DMS53 treated with DMSO at 0.1 percent for 48 hours (cell line): ENCODE results near the gene MAPK10.
"Not testable (repeated sequence)": the region's sequence is repeated elsewhere in the genome, so short reads cannot be mapped to it uniquely, and the experiment has no call there.

ENCODE experiments used
- DNase-seq: peaks from one replicate; lab custom pipeline; 2025; ENCODE audit not compliant: unreplicated experiment; lab: John Stamatoyannopoulos, UW

Gene MAPK10

GRCh38 chr4:85995361-85995760 lies 364.5 kb downstream of the MAPK10 start:
- DNase-seq: no peak

DNA sequence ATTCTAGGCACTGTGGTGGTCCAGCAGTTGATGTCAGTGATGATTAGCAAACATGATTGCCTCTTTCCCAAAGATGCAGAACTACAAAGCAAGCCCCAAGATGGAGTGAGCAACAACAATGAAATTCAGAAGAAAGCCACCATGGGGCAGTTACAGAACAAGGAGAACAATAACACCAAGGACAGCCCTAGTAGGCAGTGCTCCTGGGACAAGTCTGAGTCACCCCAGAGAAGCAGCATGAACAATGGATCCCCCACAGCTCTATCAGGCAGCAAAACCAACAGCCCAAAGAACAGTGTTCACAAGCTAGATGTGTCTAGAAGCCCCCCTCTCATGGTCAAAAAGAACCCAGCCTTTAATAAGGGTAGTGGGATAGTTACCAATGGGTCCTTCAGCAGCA lies 365.3 kb downstream of the MAPK10 start:
- DNase-seq: no peak

DNA sequence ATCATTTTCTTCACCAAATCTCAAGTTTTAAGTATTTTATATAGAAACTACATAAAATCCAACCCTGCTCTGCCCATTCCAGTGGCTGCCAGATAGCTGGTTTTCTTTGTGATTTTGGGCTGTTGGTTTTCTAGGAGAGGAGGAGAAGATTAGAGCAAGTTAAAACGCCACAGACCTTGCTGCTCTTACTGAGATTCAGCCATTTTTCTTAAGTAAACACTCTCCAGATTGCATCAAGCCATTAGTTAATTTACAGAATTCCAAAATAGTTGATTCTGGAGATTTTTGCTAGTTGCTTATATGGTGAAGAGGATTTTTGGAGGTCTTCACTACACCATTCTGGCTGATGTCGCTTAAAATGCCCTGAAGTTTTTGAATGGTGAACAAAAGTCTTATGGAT lies 366.2 kb downstream of the MAPK10 start:
- DNase-seq: no peak

DNA sequence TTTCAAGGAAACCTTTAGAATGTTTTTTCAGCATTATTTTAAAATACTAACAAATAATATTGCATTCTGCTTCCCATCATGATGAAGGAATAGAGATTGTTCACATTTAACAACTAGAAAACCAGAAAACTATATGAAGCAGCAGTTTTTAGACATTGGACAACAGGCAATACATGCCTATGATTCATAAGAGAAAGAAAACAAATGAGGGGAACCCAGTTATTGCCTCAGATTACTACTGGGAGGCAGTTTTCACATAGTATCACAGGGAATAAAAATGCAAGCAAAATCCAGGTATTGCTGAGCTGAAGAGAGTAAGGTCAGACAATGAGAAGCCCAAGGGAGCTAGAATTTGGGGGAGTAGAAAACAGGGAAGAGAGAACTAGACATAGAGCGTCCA lies 373.6 kb downstream of the MAPK10 start:
- no peak for DNase-seq

- no peak for DNase-seq
Measured at GRCh38 chr4:85979276-85979675, 380.6 kb downstream of the MAPK10 start.

GRCh38 chr4:85970535-85970934 lies 389.3 kb downstream of the MAPK10 start:
- DNase-seq: no peak

- peak; percentile 32 for DNase-seq
Measured at GRCh38 chr4:85968945-85969819, 390.7 kb downstream of the MAPK10 start.

GRCh38 chr4:85967872-85968271 lies 392.0 kb downstream of the MAPK10 start:
- DNase-seq: no peak

DNA sequence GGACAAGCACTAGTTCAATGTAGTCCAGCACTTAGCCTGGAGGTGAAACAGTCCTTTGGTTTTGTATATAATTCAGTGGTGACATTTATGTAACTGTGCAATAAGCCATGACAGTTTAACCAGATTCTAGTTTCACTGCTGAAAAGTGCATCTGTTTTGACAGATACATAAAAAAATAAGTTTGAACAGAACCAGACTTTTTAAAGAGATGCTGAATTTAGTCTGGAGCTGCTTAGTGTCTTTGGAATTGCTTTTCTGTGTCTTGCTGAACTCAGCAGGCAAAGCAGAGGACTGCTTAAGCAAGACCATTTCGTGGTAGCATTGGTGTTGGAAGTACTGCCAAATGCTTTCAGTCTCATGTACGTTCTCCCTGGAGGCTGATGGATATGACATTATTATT lies 393.5 kb downstream of the MAPK10 start:
- DNase-seq: no peak

- DNase-seq: no peak
Measured at GRCh38 chr4:85965529-85965928, 394.3 kb downstream of the MAPK10 start.

DNA sequence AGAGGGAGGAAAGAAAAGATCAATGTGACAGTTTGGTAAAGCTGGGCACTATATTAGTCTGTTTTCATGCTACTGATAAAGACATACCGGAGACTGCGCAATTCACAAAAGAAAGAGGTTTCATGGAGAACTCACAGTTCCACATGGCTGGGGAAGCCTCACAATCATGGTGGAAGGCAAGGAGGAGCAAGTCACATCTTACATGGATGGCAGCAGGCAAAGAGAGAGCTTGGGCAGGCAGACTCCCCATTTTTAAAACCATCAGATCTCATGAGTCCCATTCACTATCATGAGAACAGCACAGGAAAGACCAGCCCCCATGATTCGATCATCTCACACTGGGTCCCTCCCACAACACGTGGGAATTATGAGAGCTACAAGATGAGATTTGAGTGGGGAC lies 394.8 kb downstream of the MAPK10 start:
- DNase-seq: not testable (repeated sequence)

- DNase-seq: peak; percentile 7
Measured at GRCh38 chr4:85964298-85964697, 395.6 kb downstream of the MAPK10 start.

- no peak for DNase-seq
Measured at GRCh38 chr4:85963231-85963630, 396.6 kb downstream of the MAPK10 start.

DNA sequence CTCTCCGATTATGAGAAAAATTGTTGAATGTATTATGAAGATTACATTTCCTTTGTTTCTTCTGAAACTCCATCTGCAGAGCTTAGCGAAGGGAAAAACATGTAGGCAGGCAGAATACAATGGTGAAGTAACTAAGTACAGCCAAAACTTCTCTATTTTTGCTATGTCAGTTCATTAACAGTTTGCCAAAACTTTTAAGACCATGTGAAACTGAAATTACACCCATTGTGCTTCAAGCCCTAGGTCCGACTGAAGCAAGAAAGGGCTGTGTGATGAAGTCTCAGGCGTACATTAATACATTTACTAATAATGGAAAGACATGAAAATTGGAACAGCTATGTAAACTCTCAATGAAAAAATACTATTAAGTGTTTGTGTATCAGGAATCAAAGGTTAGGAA lies 398.0 kb downstream of the MAPK10 start:
- DNase-seq: no peak

GRCh38 chr4:85956293-85956945 lies 403.4 kb downstream of the MAPK10 start:
- no peak for DNase-seq

DNA sequence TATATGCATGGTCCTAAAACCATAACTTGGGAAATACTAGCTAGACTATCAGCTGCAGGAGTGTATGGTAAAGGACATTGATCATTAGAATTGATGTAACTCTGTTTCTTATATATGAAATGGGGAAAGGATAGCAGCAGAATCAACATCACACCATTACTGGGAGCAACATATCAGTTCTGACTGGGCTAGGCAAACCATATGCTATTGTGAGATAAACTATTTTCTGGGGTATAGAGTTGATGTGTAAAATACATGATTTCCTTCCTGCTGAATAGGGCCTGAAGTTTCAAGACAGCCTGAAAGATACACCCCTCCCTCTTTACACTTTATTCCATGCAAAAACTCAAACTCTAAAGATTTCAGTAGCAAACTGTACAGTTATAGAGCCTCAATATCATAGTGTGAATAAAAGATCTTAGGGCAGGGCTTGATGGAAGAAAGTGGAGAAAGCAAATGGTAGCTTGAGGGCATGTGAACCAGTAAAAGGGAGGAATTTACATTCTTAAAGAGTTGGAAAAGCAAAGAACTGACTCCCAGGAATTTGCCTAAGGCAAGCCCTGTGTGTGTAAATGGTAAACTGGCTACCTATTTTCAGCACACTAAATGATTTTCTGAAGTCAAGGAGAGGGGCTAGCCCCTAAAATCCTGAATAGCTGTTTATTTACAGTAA lies 404.1 kb downstream of the MAPK10 start:
- no peak for DNase-seq

GRCh38 chr4:85953651-85954018 lies 406.2 kb downstream of the MAPK10 start:
- no peak for DNase-seq

DNA sequence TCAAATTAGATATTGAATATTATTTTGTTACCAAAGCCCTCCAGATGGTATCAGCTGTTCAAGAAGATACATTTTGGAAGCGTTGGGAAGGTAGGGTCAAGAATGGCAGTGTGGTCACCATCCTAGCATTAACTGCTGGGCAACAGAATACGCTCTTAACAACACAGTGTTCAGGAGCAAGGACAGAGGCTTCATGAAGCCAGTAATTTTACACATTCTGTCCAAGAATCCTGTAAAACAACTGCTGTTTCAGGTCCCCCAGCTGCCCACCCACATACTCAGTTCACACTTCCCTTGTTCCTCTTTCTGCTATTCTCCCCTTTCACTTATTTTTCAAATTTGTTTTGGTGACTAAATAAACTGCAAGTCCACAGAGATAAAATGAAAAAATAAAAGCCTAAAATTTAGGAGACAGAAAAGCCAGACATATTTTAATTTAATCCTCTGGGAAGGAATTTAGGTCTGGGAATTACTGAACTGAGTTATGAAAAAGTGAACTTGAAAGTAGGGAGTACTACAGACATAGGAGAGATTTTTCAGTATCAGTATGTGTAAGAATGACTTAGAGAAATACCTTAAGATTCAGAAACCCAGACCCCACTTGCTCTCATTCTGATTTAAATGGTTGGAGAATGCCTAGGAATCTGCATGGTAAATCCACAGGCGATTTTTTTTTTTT lies 406.7 kb downstream of the MAPK10 start:
- DNase-seq: no peak

DNA sequence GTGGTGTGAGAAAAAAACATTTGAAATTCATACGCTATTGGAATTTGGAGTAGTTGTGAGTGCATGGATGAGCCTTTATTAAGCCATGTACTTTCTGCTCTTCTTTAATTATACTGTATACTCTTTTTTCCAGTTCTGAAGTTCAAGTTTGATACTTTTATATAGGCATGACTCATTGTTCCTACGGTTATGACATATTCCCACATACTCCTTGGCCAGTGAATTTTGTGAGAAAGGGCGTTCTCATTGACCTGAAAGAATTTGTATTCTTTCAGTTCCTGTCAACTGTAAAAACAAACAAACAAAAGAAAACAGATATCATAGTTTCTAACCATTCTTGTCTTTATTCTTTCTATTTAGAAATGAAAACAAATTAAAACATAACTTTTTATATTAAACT lies 407.3 kb downstream of the MAPK10 start:
- no peak for DNase-seq

DNA sequence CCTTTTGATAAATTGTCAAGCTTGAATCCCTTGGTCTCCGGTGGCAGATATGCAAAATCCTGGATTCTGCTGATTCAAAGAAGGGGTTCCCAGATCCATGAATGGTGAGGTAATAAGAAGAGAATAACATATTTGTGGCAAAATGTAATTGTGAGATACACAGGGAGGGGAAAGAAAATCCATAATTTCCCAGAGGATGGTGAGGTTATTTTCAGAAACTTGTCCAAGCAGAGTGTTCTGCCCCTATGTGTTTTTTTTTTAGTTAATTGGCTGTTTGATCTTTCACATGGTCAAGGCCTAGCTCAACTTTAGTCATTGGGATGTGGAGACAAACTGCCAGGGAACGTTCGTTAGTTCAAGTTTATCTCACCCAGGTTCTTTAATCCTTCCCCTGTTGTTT lies 408.8 kb downstream of the MAPK10 start:
- no peak for DNase-seq

DNA sequence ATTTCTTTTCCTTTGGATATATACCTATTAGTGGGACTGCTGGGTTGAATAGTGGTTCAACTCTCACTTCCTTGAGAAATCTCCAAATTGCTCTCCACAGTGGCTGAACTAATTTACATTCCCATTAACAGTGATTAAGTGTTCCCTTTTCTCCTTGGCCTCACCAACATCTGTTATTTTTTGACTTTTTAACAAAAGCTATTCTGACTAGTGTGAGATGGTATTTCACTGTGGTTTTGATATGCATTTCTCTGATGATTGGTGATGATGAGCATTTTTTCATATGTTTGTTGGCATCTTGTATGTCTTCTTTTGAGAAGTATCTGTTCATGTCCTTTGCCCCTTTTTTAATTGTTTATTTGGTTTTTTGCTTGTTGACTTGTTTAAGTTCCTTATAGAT lies 413.0 kb downstream of the MAPK10 start:
- DNase-seq: no peak
